Measurements from ENCODE around the gene C6orf132. TPM values are rescaled to one million over a fixed set of nuclear protein-coding genes. Genes with fewer than 3 reads are reported as not detected.

C6orf132 gene
- total and polyA plus RNA-seq, 10 of the 15 experiments (the other 5 are each of a cell fraction or from before 2014, with no cell fraction given): 0.04 to 0.05 TPM; not detected in 8

DNA sequence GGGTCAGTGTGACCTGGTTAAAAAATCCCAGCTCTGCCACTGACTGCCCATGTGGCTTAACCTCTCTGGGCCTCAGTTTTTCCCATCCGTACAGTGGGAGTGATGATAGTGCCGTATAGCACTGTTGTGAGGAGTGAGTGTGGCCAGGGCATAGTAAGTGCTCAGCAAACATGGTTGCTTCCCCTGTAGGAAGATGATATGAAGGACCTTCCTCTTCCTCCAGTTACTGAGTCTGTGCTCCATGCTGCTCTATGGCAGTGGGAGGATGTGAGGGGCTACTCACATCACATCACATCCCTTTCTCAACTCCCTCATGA lies 13.1 kb downstream of the C6orf132 start:
- Histone ChIP-seq H3K79me2 (ENCODE audit: control insufficient read depth, insufficient read depth, low read length) (no peaks in the 10 kb centered on the region), H3K4me2 (ENCODE audit: control insufficient read depth, insufficient read depth) (no peak overlapping the region), H3K27ac (ENCODE audit: control insufficient read depth, insufficient read depth) (no peak overlapping the region), H3K4me3 (no peak overlapping the region), H4K20me1 (ENCODE audit: control insufficient read depth, insufficient read depth) (no peaks in the 10 kb centered on the region), H3K9me3 (replicated peaks; ENCODE audit: control insufficient read depth, insufficient read depth, low read length) (no peaks in the 10 kb centered on the region), H3K4me1 (ENCODE audit: control insufficient read depth, insufficient read depth, low read length) (no peaks in the 10 kb centered on the region), H3K27me3 (replicated peaks in 1 of 2; ENCODE audit: control insufficient read depth in 2 of 2, insufficient read depth in 2 of 2, low read length in 1 of 2) (no peaks in the 10 kb centered on the region; a peak in 2 of 4 replicates), H3K9ac (ENCODE audit: control insufficient read depth, insufficient read depth, low read length) (no peak overlapping the region), H3K36me3 (ENCODE audit: control insufficient read depth in 2 of 2, insufficient read depth in 2 of 2, low read length in 1 of 2) (no peaks in the 10 kb centered on the region), H2AFZ (ENCODE audit: control insufficient read depth, low read depth, low read length) (no peak overlapping the region)
- intact Hi-C loops (cut with micrococcal nuclease; ENCODE audit: unreplicated experiment): no loop called here
- no peak for DNase-seq (ENCODE audit: low read depth, low spot score)
- no peak for ATAC-seq
- SMC1A ChIA-PET (ENCODE audit: uncharacterized antibody, unreplicated experiment): no interaction called here
- in situ Hi-C loops (cut with MboI): no loop called here
- BruUV-seq (replicated peaks): no TSS peak
- WGBS (ENCODE audit: insufficient coverage, insufficient replicate concordance, low lambda C conversion rate, missing lambda C conversion rate): 89% methylated on average over 2 of the region's 2 CpGs
- no peak for FAIRE-seq
- POLR2A ChIA-PET: no interaction called here
- CTCF ChIA-PET: no interaction called here
- RAD21 ChIA-PET (ENCODE audit: unreplicated experiment): no interaction called here
- no peak for TF ChIP-seq SP1 (IDR thresholded peaks at IDR 0.05; ENCODE audit: low read depth, low read length)
- TF ChIP-seq RBBP5 (conservative IDR thresholded peaks at IDR 0.05): no peak
- TF ChIP-seq HDAC6 (IDR thresholded peaks at IDR 0.05; ENCODE audit: unreplicated experiment): no peak
- TF ChIP-seq PML (IDR thresholded peaks at IDR 0.05; ENCODE audit: low read length): no peak
- no peak for TF ChIP-seq WRNIP1 (IDR thresholded peaks at IDR 0.05; ENCODE audit: borderline replicate concordance, low read depth, low read length)
- TF ChIP-seq SREBF2 (IDR thresholded peaks at IDR 0.05; ENCODE audit: low read length): no peak
- no peak for TF ChIP-seq YBX1 (IDR thresholded peaks at IDR 0.05)
- TF ChIP-seq, protein P1, sequence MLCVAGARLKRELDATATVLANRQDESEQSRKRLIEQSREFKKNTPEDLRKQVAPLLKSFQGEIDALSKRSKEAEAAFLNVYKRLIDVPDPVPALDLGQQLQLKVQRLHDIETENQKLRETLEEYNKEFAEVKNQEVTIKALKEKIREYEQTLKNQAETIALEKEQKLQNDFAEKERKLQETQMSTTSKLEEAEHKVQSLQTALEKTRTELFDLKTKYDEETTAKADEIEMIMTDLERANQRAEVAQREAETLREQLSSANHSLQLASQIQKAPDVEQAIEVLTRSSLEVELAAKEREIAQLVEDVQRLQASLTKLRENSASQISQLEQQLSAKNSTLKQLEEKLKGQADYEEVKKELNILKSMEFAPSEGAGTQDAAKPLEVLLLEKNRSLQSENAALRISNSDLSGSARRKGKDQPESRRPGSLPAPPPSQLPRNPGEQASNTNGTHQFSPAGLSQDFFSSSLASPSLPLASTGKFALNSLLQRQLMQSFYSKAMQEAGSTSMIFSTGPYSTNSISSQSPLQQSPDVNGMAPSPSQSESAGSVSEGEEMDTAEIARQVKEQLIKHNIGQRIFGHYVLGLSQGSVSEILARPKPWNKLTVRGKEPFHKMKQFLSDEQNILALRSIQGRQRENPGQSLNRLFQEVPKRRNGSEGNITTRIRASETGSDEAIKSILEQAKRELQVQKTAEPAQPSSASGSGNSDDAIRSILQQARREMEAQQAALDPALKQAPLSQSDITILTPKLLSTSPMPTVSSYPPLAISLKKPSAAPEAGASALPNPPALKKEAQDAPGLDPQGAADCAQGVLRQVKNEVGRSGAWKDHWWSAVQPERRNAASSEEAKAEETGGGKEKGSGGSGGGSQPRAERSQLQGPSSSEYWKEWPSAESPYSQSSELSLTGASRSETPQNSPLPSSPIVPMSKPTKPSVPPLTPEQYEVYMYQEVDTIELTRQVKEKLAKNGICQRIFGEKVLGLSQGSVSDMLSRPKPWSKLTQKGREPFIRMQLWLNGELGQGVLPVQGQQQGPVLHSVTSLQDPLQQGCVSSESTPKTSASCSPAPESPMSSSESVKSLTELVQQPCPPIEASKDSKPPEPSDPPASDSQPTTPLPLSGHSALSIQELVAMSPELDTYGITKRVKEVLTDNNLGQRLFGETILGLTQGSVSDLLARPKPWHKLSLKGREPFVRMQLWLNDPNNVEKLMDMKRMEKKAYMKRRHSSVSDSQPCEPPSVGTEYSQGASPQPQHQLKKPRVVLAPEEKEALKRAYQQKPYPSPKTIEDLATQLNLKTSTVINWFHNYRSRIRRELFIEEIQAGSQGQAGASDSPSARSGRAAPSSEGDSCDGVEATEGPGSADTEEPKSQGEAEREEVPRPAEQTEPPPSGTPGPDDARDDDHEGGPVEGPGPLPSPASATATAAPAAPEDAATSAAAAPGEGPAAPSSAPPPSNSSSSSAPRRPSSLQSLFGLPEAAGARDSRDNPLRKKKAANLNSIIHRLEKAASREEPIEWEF (IDR thresholded peaks at IDR 0.05; ENCODE audit: insufficient replicate concordance, low read depth, low read length): no peak
- TF ChIP-seq CBX5 (IDR thresholded peaks at IDR 0.05; ENCODE audit: low read depth): no peak
- TF ChIP-seq, protein P2, sequence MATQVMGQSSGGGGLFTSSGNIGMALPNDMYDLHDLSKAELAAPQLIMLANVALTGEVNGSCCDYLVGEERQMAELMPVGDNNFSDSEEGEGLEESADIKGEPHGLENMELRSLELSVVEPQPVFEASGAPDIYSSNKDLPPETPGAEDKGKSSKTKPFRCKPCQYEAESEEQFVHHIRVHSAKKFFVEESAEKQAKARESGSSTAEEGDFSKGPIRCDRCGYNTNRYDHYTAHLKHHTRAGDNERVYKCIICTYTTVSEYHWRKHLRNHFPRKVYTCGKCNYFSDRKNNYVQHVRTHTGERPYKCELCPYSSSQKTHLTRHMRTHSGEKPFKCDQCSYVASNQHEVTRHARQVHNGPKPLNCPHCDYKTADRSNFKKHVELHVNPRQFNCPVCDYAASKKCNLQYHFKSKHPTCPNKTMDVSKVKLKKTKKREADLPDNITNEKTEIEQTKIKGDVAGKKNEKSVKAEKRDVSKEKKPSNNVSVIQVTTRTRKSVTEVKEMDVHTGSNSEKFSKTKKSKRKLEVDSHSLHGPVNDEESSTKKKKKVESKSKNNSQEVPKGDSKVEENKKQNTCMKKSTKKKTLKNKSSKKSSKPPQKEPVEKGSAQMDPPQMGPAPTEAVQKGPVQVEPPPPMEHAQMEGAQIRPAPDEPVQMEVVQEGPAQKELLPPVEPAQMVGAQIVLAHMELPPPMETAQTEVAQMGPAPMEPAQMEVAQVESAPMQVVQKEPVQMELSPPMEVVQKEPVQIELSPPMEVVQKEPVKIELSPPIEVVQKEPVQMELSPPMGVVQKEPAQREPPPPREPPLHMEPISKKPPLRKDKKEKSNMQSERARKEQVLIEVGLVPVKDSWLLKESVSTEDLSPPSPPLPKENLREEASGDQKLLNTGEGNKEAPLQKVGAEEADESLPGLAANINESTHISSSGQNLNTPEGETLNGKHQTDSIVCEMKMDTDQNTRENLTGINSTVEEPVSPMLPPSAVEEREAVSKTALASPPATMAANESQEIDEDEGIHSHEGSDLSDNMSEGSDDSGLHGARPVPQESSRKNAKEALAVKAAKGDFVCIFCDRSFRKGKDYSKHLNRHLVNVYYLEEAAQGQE (IDR thresholded peaks at IDR 0.05; ENCODE audit: low read depth, low read length): no peak
- TF ChIP-seq, protein P3, sequence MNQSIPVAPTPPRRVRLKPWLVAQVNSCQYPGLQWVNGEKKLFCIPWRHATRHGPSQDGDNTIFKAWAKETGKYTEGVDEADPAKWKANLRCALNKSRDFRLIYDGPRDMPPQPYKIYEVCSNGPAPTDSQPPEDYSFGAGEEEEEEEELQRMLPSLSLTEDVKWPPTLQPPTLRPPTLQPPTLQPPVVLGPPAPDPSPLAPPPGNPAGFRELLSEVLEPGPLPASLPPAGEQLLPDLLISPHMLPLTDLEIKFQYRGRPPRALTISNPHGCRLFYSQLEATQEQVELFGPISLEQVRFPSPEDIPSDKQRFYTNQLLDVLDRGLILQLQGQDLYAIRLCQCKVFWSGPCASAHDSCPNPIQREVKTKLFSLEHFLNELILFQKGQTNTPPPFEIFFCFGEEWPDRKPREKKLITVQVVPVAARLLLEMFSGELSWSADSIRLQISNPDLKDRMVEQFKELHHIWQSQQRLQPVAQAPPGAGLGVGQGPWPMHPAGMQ (IDR thresholded peaks at IDR 0.05; ENCODE audit: borderline replicate concordance): no peak
- TF ChIP-seq, protein P4, sequence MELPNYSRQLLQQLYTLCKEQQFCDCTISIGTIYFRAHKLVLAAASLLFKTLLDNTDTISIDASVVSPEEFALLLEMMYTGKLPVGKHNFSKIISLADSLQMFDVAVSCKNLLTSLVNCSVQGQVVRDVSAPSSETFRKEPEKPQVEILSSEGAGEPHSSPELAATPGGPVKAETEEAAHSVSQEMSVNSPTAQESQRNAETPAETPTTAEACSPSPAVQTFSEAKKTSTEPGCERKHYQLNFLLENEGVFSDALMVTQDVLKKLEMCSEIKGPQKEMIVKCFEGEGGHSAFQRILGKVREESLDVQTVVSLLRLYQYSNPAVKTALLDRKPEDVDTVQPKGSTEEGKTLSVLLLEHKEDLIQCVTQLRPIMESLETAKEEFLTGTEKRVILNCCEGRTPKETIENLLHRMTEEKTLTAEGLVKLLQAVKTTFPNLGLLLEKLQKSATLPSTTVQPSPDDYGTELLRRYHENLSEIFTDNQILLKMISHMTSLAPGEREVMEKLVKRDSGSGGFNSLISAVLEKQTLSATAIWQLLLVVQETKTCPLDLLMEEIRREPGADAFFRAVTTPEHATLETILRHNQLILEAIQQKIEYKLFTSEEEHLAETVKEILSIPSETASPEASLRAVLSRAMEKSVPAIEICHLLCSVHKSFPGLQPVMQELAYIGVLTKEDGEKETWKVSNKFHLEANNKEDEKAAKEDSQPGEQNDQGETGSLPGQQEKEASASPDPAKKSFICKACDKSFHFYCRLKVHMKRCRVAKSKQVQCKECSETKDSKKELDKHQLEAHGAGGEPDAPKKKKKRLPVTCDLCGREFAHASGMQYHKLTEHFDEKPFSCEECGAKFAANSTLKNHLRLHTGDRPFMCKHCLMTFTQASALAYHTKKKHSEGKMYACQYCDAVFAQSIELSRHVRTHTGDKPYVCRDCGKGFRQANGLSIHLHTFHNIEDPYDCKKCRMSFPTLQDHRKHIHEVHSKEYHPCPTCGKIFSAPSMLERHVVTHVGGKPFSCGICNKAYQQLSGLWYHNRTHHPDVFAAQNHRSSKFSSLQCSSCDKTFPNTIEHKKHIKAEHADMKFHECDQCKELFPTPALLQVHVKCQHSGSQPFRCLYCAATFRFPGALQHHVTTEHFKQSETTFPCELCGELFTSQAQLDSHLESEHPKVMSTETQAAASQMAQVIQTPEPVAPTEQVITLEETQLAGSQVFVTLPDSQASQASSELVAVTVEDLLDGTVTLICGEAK (IDR thresholded peaks at IDR 0.05; ENCODE audit: borderline replicate concordance): no peak

Measured in GM12878 (cell line).